CD4-positive, alpha-beta T cell treated with Interleukin-6 for 4 hours (primary cell): Measurements from ENCODE around the gene ST3GAL3.
"Not testable (repeated sequence)": the region's sequence is repeated elsewhere in the genome, so short reads cannot be mapped to it uniquely, and the experiment has no call there.

Source experiments
- DNase-seq: peaks from one replicate; pipeline ENCODE4 v3.0.0-alpha.2; 2020; ENCODE audit warnings: mixed read lengths

ST3GAL3 gene

GRCh38 chr1:43760745-43761317 is 53.5 kb downstream of the ST3GAL3 start:
- no peak for DNase-seq

GRCh38 chr1:43763497-43763973 is 56.2 kb downstream of the ST3GAL3 start:
- peak; percentile 48 for DNase-seq

GRCh38 chr1:43764581-43764980 is 57.2 kb downstream of the ST3GAL3 start:
- no peak for DNase-seq

- no peak for DNase-seq
These were observed 58.9 kb downstream of the ST3GAL3 start for GRCh38 chr1:43766086-43766784.

- no peak for DNase-seq
These were observed 59.6 kb downstream of the ST3GAL3 start for GRCh38 chr1:43766818-43767525.

GRCh38 chr1:43768168-43768567 is 60.8 kb downstream of the ST3GAL3 start:
- no peak for DNase-seq

- DNase-seq, result no peak
These were observed 62.1 kb downstream of the ST3GAL3 start for GRCh38 chr1:43769350-43769908.

- no peak for DNase-seq
These were observed 62.8 kb downstream of the ST3GAL3 start for GRCh38 chr1:43770111-43770510.

- no peak for DNase-seq
These were observed 65.6 kb downstream of the ST3GAL3 start for GRCh38 chr1:43772978-43773377.

GRCh38 chr1:43773821-43774220 is 66.5 kb downstream of the ST3GAL3 start:
- DNase-seq, result no peak

- DNase-seq, result no peak
These were observed 67.0 kb downstream of the ST3GAL3 start for GRCh38 chr1:43774359-43774758.

GRCh38 chr1:43776043-43776761 is 68.9 kb downstream of the ST3GAL3 start:
- no peak for DNase-seq

- DNase-seq, result not testable (repeated sequence)
These were observed 70.6 kb downstream of the ST3GAL3 start for GRCh38 chr1:43777916-43778315.

GRCh38 chr1:43779266-43779665 is 71.9 kb downstream of the ST3GAL3 start:
- DNase-seq, result no peak

GRCh38 chr1:43779805-43780403 is 72.6 kb downstream of the ST3GAL3 start:
- DNase-seq, result no peak

GRCh38 chr1:43781574-43781973 is 74.2 kb downstream of the ST3GAL3 start:
- no peak for DNase-seq

GRCh38 chr1:43783096-43783670 is 75.8 kb downstream of the ST3GAL3 start:
- no peak for DNase-seq

GRCh38 chr1:43783671-43784205 is 76.4 kb downstream of the ST3GAL3 start:
- no peak for DNase-seq

- no peak for DNase-seq
These were observed 79.0 kb downstream of the ST3GAL3 start for GRCh38 chr1:43786201-43786958.

- DNase-seq, result no peak
These were observed 79.6 kb downstream of the ST3GAL3 start for GRCh38 chr1:43786960-43787359.
